K562 (cell line): ENCODE results near the gene CBX2. TPM values are rescaled to one million over a fixed set of nuclear protein-coding genes. Genes with fewer than 3 reads are reported as not detected.

Source experiments
- ATF1 ChIP-seq, 2 experiments: fragments of 450-650 bp in 1 of 2; IDR thresholded peaks; 2 replicates each; pipeline ENCODE4 v1.6.1; 2016; ENCODE audit warnings: missing compliant biosample characterization in 1 of 2, missing genetic modification characterization in 1 of 2
- BRD4 ChIP-seq: fragments of 200-600 bp; sonication (generic); IDR thresholded peaks from 2 replicates; pipeline ENCODE4 v1.6.1; 2017; ENCODE audit warnings: inconsistent platforms
- CBX5 ChIP-seq: IDR thresholded peaks from 2 replicates; pipeline ENCODE4 v1.6.1; 2014; ENCODE audit warnings: low read depth, borderline replicate concordance
- CTCFL ChIP-seq: IDR thresholded peaks from 2 replicates; pipeline ENCODE4 v1.6.1; 2011; ENCODE audit warnings: borderline replicate concordance, low read depth, mild to moderate bottlenecking, moderate library complexity, low read length; ENCODE audit not compliant: insufficient read depth, poor library complexity, severe bottlenecking
- DPF2 ChIP-seq: fragments of 450-650 bp; IDR thresholded peaks from 2 replicates; pipeline ENCODE4 v1.6.1; 2016
- EGR1 ChIP-seq: fragments of 450-650 bp; conservative IDR thresholded peaks from 2 replicates; pipeline ENCODE4 v1.6.1; 2017; ENCODE audit warnings: mild to moderate bottlenecking
- FOXM1 ChIP-seq, 2 experiments: fragments of 450-650 bp in 1 of 2; sonication (generic) in 1 of 2; formaldehyde crosslinking in 1 of 2; IDR thresholded peaks; 2 replicates each; pipeline versions ENCODE4 v1.6.1 to v1.9.0; 2017 to 2022; ENCODE audit warnings: low read depth in 2 of 2, mild to moderate bottlenecking in 2 of 2, missing genetic modification reagents in 1 of 2, moderate library complexity in 1 of 2
- GTF2E2 ChIP-seq: fragments of 200-800 bp; sonication (Bioruptor generic); IDR thresholded peaks from 2 replicates; pipeline ENCODE4 v1.6.1; 2016; ENCODE audit warnings: missing genetic modification characterization, missing compliant biosample characterization
- HOMEZ ChIP-seq: fragments of 250-450 bp; sonication (Bioruptor Pico); IDR thresholded peaks from 2 replicates; pipeline ENCODE4 v1.4.0; 2020; ENCODE audit warnings: mild to moderate bottlenecking, moderate library complexity
- MXD1 ChIP-seq: fragments of 250-450 bp; sonication (Bioruptor Pico); IDR thresholded peaks from 2 replicates; pipeline ENCODE4 v1.8.0; 2021; ENCODE audit warnings: borderline replicate concordance, mild to moderate bottlenecking, moderate library complexity; ENCODE audit not compliant: poor library complexity, severe bottlenecking
- MYNN ChIP-seq, 2 experiments: sonication (generic); formaldehyde crosslinking in 1 of 2; IDR thresholded peaks; 2 replicates each; pipeline versions ENCODE4 v1.5.0 to v1.6.1; 2016 to 2020; ENCODE audit warnings: antibody characterized with exemption in 1 of 2, missing genetic modification reagents in 1 of 2
- PHF8 ChIP-seq: fragments of 200-600 bp; sonication (generic); IDR thresholded peaks from 2 replicates; pipeline ENCODE4 v1.6.1; 2012; ENCODE audit warnings: mixed run types, mild to moderate bottlenecking, inconsistent platforms, low read length, moderate library complexity, borderline replicate concordance
- POLR2B ChIP-seq: fragments of 450-650 bp; IDR thresholded peaks from 2 replicates; pipeline ENCODE4 v1.6.1; 2018; ENCODE audit warnings: low read depth; ENCODE audit not compliant: partially characterized antibody
- PURB ChIP-seq: sonication (generic); formaldehyde crosslinking; IDR thresholded peaks from 2 replicates; pipeline ENCODE4 v1.9.0; 2021; ENCODE audit warnings: low read depth, mild to moderate bottlenecking, missing genetic modification reagents
- RB1 ChIP-seq: fragments of 450-650 bp; IDR thresholded peaks from 2 replicates; pipeline ENCODE4 v1.6.1; 2017; ENCODE audit warnings: low read depth, mild to moderate bottlenecking
- SMAD4 ChIP-seq: fragments of 250-450 bp; sonication (Bioruptor Pico); conservative IDR thresholded peaks from 2 replicates; pipeline ENCODE4 v1.8.0; 2021; ENCODE audit warnings: inconsistent platforms, mild to moderate bottlenecking, moderate library complexity
- STAT6 ChIP-seq: sonication (generic); formaldehyde crosslinking; IDR thresholded peaks from 2 replicates; pipeline ENCODE4 v1.8.1; 2023; ENCODE audit warnings: mild to moderate bottlenecking, missing genetic modification reagents
- USF2 ChIP-seq: sonication (generic); formaldehyde crosslinking; IDR thresholded peaks from 2 replicates; pipeline ENCODE4 v1.5.0; 2020; ENCODE audit warnings: missing genetic modification reagents
- ZKSCAN3 ChIP-seq: fragments of 250-450 bp; sonication (Bioruptor Pico); IDR thresholded peaks from 2 replicates; pipeline ENCODE4 v1.4.0; 2020
- ZNF217 ChIP-seq: sonication (generic); formaldehyde crosslinking; IDR thresholded peaks from 2 replicates; pipeline ENCODE4 v1.8.0; 2022; ENCODE audit warnings: mild to moderate bottlenecking, missing genetic modification reagents
- ZNF311 ChIP-seq: fragments of 250-450 bp; sonication (Bioruptor Pico); IDR thresholded peaks from 2 replicates; pipeline ENCODE4 v1.4.0; 2020; ENCODE audit warnings: mild to moderate bottlenecking, moderate library complexity
- polyA plus RNA-seq, 8 experiments: library from polyadenylated mRNA; depleted of rRNA in 4 of 8; stranded (reverse) in 5 of 8; unstranded in 3 of 8; fragments of >200 nt; fragmentation: Nextera tagmentation in 2 of 8; fragmentation: Illumina TruSeq in 1 of 8; extraction: Ambion mirVana in 2 of 8; extraction: Trizol in 1 of 8; gene quantifications; 2 replicates each; pipeline versions ENCODE4 v1.2.1 to v1.2.3, GENCODE V29; 2011 to 2014; ENCODE audit warnings: inconsistent platforms in 1 of 8, missing spikeins in 1 of 8
- total RNA-seq, 7 experiments: library from RNA; depleted of rRNA in 6 of 7; stranded (reverse); fragments of >200 nt in 6 of 7; fragmentation: Illumina TruSeq in 2 of 7; extraction: Trizol in 2 of 7; gene quantifications; 2 replicates each; pipeline versions ENCODE4 v1.2.1 to v1.2.3, GENCODE V29; 2011 to 2021; ENCODE audit warnings: low replicate concordance in 1 of 7

Gene CBX2
- total and polyA plus RNA-seq, 9 of the 15 experiments (the other 6 are each of a cell fraction or from before 2014, with no cell fraction given), result 0.66 to 26.9 (median 13.9) TPM

GRCh38 chr17:79777894-79778503, at the start of gene CBX2 (continued):
- TF ChIP-seq STAT6 (CRISPR knock-in tag) (no peak), CTCFL (peak; percentile 7), ZNF217 (no peak), ATF1 (CRISPR knock-in tag; IDR thresholded peaks at IDR 0.05) (no peak), ATF1 (tag; IDR thresholded peaks at IDR 0.05) (no peak), POLR2B (no peak), DPF2 (no peak), HOMEZ (CRISPR knock-in tag) (no peak), ZNF311 (no peak), PURB (no peak), RB1 (peak; percentile 76), PHF8 (peak; percentile 70; the same call in 1 of the 2 replicates), USF2 (CRISPR knock-in tag) (no peak), MXD1 (no peak), ZKSCAN3 (no peak), SMAD4 (CRISPR knock-in tag) (no peak; the same call in 1 of the 2 replicates), BRD4 (no peak), MYNN (IDR thresholded peaks at IDR 0.05) (no peak), MYNN (CRISPR knock-in tag; IDR thresholded peaks at IDR 0.05) (no peak), GTF2E2 (tag) (no peak), EGR1 (peak; percentile 37; the same call in 1 of the 2 replicates), CBX5 (no peak), FOXM1 (IDR thresholded peaks at IDR 0.05; ENCODE audit: low read depth) (no peak), FOXM1 (CRISPR knock-in tag; IDR thresholded peaks at IDR 0.05; ENCODE audit: low read depth) (no peak)
